HFFc6 (cell line): ENCODE data around the gene SCD. TPM values are rescaled to one million over a fixed set of nuclear protein-coding genes. Genes with fewer than 3 reads are reported as not detected.

Source experiments
- DNase-seq: peaks from one replicate; pipeline ENCODE4 v3.0.0-alpha.2; 2018
- H3K27ac Mint-ChIP-seq: 2 replicates; pipeline ENCODE4 v1.8.0; 2020; ENCODE audit warnings: mild to moderate bottlenecking, mixed read lengths
- H3K27me3 Mint-ChIP-seq: 2 replicates; pipeline ENCODE4 v1.8.0; 2021; ENCODE audit warnings: mild to moderate bottlenecking, moderate library complexity, mixed read lengths; ENCODE audit not compliant: insufficient read depth
- H3K36me3 Mint-ChIP-seq: 2 replicates; pipeline ENCODE4 v1.8.0; 2021; ENCODE audit warnings: low read depth, mixed read lengths
- H3K4me1 Mint-ChIP-seq: 2 replicates; pipeline ENCODE4 v1.8.0; 2020; ENCODE audit warnings: low read depth, mixed read lengths
- H3K4me3 Mint-ChIP-seq: 2 replicates; pipeline ENCODE4 v1.8.0; 2020; ENCODE audit warnings: mild to moderate bottlenecking, moderate library complexity, mixed read lengths
- H3K9me3 Mint-ChIP-seq: 2 replicates; pipeline ENCODE4 v1.8.0; 2020; ENCODE audit warnings: mild to moderate bottlenecking, mixed read lengths
- CTCF ChIP-seq: fragments of 200-600 bp; sonication (generic); IDR thresholded peaks from 2 replicates; pipeline ENCODE4 v1.5.0; 2021; ENCODE audit warnings: antibody characterized with exemption, mild to moderate bottlenecking
- total RNA-seq, 6 experiments: library from RNA; stranded (reverse); fragmentation: NEBNext Ultra II Directional; extraction: Animal tissue kit (Norgen Biotek cat#: 25700); gene quantifications; 2 replicates in 1 of 6; 3 replicates in 5 of 6; pipeline ENCODE4 v1.2.3, GENCODE V29; 2021

Gene SCD
- total RNA-seq, 6 experiments from 2014 or later: 11.5 to 16.8 (median 14.9) TPM

- Mint-ChIP-seq H3K36me3 (no peaks in the 10 kb centered on the region), H3K9me3 (no peaks in the 10 kb centered on the region), H3K27me3 (peaks cover 11% of the 10 kb centered on the region), H3K4me3 (no peak overlapping the region), H3K27ac (no peak overlapping the region), H3K4me1 (no peaks in the 10 kb centered on the region)
- DNase-seq: no peak
- TF ChIP-seq CTCF: no peak
Measured at GRCh38 chr10:100396605-100397004, 49.6 kb downstream of the SCD start.

GRCh38 chr10:100401631-100402328 is 54.7 kb downstream of the SCD start:
- H3K9me3 Mint-ChIP-seq: no peaks in the 10 kb centered on the region
- no peak for TF ChIP-seq CTCF
- H3K27me3 Mint-ChIP-seq: peaks cover 27% of the 10 kb centered on the region
- no peak overlapping the region for H3K27ac Mint-ChIP-seq
- no peaks in the 10 kb centered on the region for H3K4me1 Mint-ChIP-seq
- no peak for DNase-seq
- no peak overlapping the region for H3K4me3 Mint-ChIP-seq
- no peaks in the 10 kb centered on the region for H3K36me3 Mint-ChIP-seq

- no peaks in the 10 kb centered on the region for H3K9me3 Mint-ChIP-seq
- no peak overlapping the region for H3K4me3 Mint-ChIP-seq
- no peaks in the 10 kb centered on the region for H3K4me1 Mint-ChIP-seq
- no peak overlapping the region for H3K27ac Mint-ChIP-seq
- H3K27me3 Mint-ChIP-seq: peaks cover 32% of the 10 kb centered on the region
- no peak for TF ChIP-seq CTCF
- DNase-seq: no peak
- H3K36me3 Mint-ChIP-seq: no peaks in the 10 kb centered on the region
Measured at GRCh38 chr10:100403734-100404133, 56.7 kb downstream of the SCD start.

- Mint-ChIP-seq H3K27me3 (peaks cover 32% of the 10 kb centered on the region), H3K27ac (no peak overlapping the region), H3K4me1 (no peaks in the 10 kb centered on the region), H3K4me3 (no peak overlapping the region), H3K9me3 (0 out of 2 replicates have a peak, but pooled peaks cover 5% of the 10 kb centered on the region), H3K36me3 (no peaks in the 10 kb centered on the region)
- no peak for TF ChIP-seq CTCF
- DNase-seq: no peak
Measured at GRCh38 chr10:100413173-100413572, 66.1 kb downstream of the SCD start.

Other genes with a start within 250 kb of the SCD start
- 10 to 100 TPM; 56.9 to 83.1 (median 74.2) TPM for gene ERLIN1, start 161.2 kb upstream of the SCD start, total RNA-seq
- gene CHUK, start 117.6 kb upstream of the SCD start, total RNA-seq: 10 to 100 TPM; 18.2 to 22.6 (median 20.6) TPM
- 10 to 100 TPM; 19.1 to 24.5 (median 20.6) TPM for gene CWF19L1, start 79.6 kb upstream of the SCD start, total RNA-seq
- gene BLOC1S2, start 60.6 kb upstream of the SCD start, total RNA-seq: 10 to 100 TPM; 52.4 to 62.1 (median 55.0) TPM
- not detected for gene PKD2L1, start 17.0 kb upstream of the SCD start, total RNA-seq
- gene WNT8B, start 115.8 kb downstream of the SCD start, total RNA-seq: not detected
- 1 to 10 TPM; 2.3 to 4.1 (median 2.5) TPM for gene SEC31B, start 172.6 kb downstream of the SCD start, total RNA-seq
- 100 to 1,000 TPM; 167 to 222 (median 198) TPM for gene NDUFB8, start 182.6 kb downstream of the SCD start, total RNA-seq
- gene HIF1AN, start 188.7 kb downstream of the SCD start, total RNA-seq: 10 to 100 TPM; 58.2 to 65.2 (median 58.9) TPM